Cerebellar cortex (tissue), 1 donor: ENCODE data around the gene TEKT1.
"Not testable (repeated sequence)": the region's sequence is repeated elsewhere in the genome, so short reads cannot be mapped to it uniquely, and the experiment has no call there.

Experiments used
- DNase-seq: peaks from one replicate; pipeline ENCODE4 v3.0.0-alpha.2; 2015; ENCODE audit warnings: low spot score

Gene TEKT1

GRCh38 chr17:6831661-6832263 is at the start of gene TEKT1:
TEKT1 (minus strand) TSS chr17:6831729; CDS start chr17:6830376, 1,353 bp downstream.
- peak; percentile 7 for DNase-seq

- not testable (repeated sequence) for DNase-seq
These were observed 47.9 kb upstream of the TEKT1 start for GRCh38 chr17:6879221-6879975.

- not testable (repeated sequence) for DNase-seq
These were observed 43.7 kb upstream of the TEKT1 start for GRCh38 chr17:6875276-6875675.

- DNase-seq: no peak
These were observed 41.4 kb upstream of the TEKT1 start for GRCh38 chr17:6872936-6873335.

GRCh38 chr17:6870841-6871240 is 39.3 kb upstream of the TEKT1 start:
- DNase-seq: no peak

GRCh38 chr17:6868582-6868981 is 37.1 kb upstream of the TEKT1 start:
- DNase-seq: no peak

GRCh38 chr17:6867849-6868248 is 36.3 kb upstream of the TEKT1 start:
- no peak for DNase-seq

- DNase-seq: no peak
These were observed 31.3 kb upstream of the TEKT1 start for GRCh38 chr17:6862825-6863224.

- DNase-seq: no peak
These were observed 30.6 kb upstream of the TEKT1 start for GRCh38 chr17:6862122-6862521.

GRCh38 chr17:6857904-6858303 is 26.4 kb upstream of the TEKT1 start:
- no peak for DNase-seq

GRCh38 chr17:6857336-6857735 is 25.8 kb upstream of the TEKT1 start:
- no peak for DNase-seq

GRCh38 chr17:6856051-6856450 is 24.5 kb upstream of the TEKT1 start:
- no peak for DNase-seq

GRCh38 chr17:6853764-6854442 is 22.4 kb upstream of the TEKT1 start:
- DNase-seq: no peak

- not testable (repeated sequence) for DNase-seq
These were observed 17.1 kb upstream of the TEKT1 start for GRCh38 chr17:6848545-6849179.

GRCh38 chr17:6846138-6846537 is 14.6 kb upstream of the TEKT1 start:
- DNase-seq: not testable (repeated sequence)

GRCh38 chr17:6844406-6844805 is 12.9 kb upstream of the TEKT1 start:
- DNase-seq: not testable (repeated sequence)

- peak; percentile 48 for DNase-seq
These were observed 11.8 kb upstream of the TEKT1 start for GRCh38 chr17:6843241-6843880.

GRCh38 chr17:6841769-6842168 is 10.2 kb upstream of the TEKT1 start:
- not testable (repeated sequence) for DNase-seq

- no peak for DNase-seq
These were observed 1.0 kb downstream of the TEKT1 start for GRCh38 chr17:6830383-6830986.

GRCh38 chr17:6823011-6823442 is 8.5 kb downstream of the TEKT1 start:
- DNase-seq: no peak

GRCh38 chr17:6818938-6819337 is 12.6 kb downstream of the TEKT1 start:
- DNase-seq: no peak

- not testable (repeated sequence) for DNase-seq
These were observed 15.2 kb downstream of the TEKT1 start for GRCh38 chr17:6816368-6816767.
